CD4-positive, alpha-beta memory T cell (primary cell): Measurements from ENCODE around the gene NXPH2. TPM values are rescaled to one million over a fixed set of nuclear protein-coding genes. Genes with fewer than 3 reads are reported as not detected.

ENCODE experiments used
- CTCF ChIA-PET: fragments of 350-600 bp; sonication (Branson Sonifier 250); formaldehyde crosslinking; loops from one replicate; lab custom pipeline; 2021; ENCODE audit warnings: inconsistent platforms; ENCODE audit not compliant: partially characterized antibody; lab: Charles Lee
- POLR2A ChIA-PET: fragments of 350-600 bp; sonication (Branson Sonifier 250); formaldehyde crosslinking; loops from one replicate; lab custom pipeline; 2021; ENCODE audit not compliant: partially characterized antibody; lab: Charles Lee
- DNase-seq, 5 donors: peaks; one replicate each; pipeline versions ENCODE4 v3.0.0 to v3.0.0-alpha.2; 2020 to 2022; ENCODE audit warnings: mixed read lengths in 1 of 5
- H3K27ac ChIP-seq: one replicate; pipeline ENCODE4 v1.7.0; 2013; ENCODE audit warnings: low read depth, low read length
- H3K27me3 ChIP-seq: 2 replicates; pipeline ENCODE4 v1.7.0; 2013; ENCODE audit warnings: mild to moderate bottlenecking, low read length, moderate library complexity; ENCODE audit not compliant: insufficient read depth
- H3K36me3 ChIP-seq: 2 replicates; pipeline ENCODE4 v1.7.0; 2013; ENCODE audit warnings: mild to moderate bottlenecking, low read length, moderate library complexity; ENCODE audit not compliant: insufficient read depth
- H3K4me1 ChIP-seq: 2 replicates; pipeline ENCODE4 v1.7.0; 2013; ENCODE audit warnings: mild to moderate bottlenecking, low read length, moderate library complexity; ENCODE audit not compliant: insufficient read depth
- H3K4me3 ChIP-seq, 2 donors: one replicate each; pipeline ENCODE4 v1.7.0; 2013; ENCODE audit warnings: low read length in 2 of 2, mild to moderate bottlenecking in 1 of 2
- H3K9me3 ChIP-seq, 2 donors: one replicate each; pipeline ENCODE4 v1.7.0; 2013; ENCODE audit warnings: low read length in 2 of 2, control low read depth in 1 of 2; ENCODE audit not compliant: control insufficient read depth in 1 of 2
- H3K27ac Mint-ChIP-seq, 7 donors: one replicate each; pipeline ENCODE4 v1.8.0; 2020 to 2021; ENCODE audit warnings: mixed read lengths in 7 of 7, mild to moderate bottlenecking in 6 of 7, inconsistent platforms in 3 of 7, moderate library complexity in 3 of 7
- H3K27me3 Mint-ChIP-seq, 2 donors: one replicate each; pipeline ENCODE4 v1.8.0; 2020 to 2021; ENCODE audit warnings: mixed read lengths in 2 of 2
- H3K36me3 Mint-ChIP-seq, 2 donors: one replicate each; pipeline ENCODE4 v1.8.0; 2020 to 2021; ENCODE audit warnings: mixed read lengths in 2 of 2, inconsistent platforms in 1 of 2, mild to moderate bottlenecking in 1 of 2
- H3K4me1 Mint-ChIP-seq, 4 donors: one replicate each; pipeline ENCODE4 v1.8.0; 2020 to 2021; ENCODE audit warnings: mixed read lengths in 4 of 4, mild to moderate bottlenecking in 1 of 4
- H3K4me3 Mint-ChIP-seq, 8 donors: one replicate each; pipeline ENCODE4 v1.8.0; 2020 to 2021; ENCODE audit warnings: mixed read lengths in 8 of 8, mild to moderate bottlenecking in 7 of 8, moderate library complexity in 6 of 8, inconsistent platforms in 3 of 8
- H3K9me3 Mint-ChIP-seq, 8 donors: one replicate each; pipeline ENCODE4 v1.8.0; 2020 to 2021; ENCODE audit warnings: mixed read lengths in 8 of 8, mild to moderate bottlenecking in 5 of 8, inconsistent platforms in 3 of 8, moderate library complexity in 1 of 8
- intact Hi-C: fragments of 100-400 bp; cut with micrococcal nuclease; formaldehyde crosslinking; loops from one replicate; pipeline ENCODE4 v1.15.1; 2023
- polyA plus RNA-seq, 2 donors: library from polyadenylated mRNA; unstranded; fragments of 300-500 nt; fragmentation: Illumina TruSeq; gene quantifications; one replicate each; pipeline ENCODE4 v1.2.3, GENCODE V29; 2021
- total RNA-seq, 2 experiments: library from RNA; stranded (reverse); gene quantifications; one replicate each; pipeline ENCODE4 v1.2.3, GENCODE V29; 2021

NXPH2 gene
- total and polyA plus RNA-seq, 4 experiments from 2014 or later: not detected

DNA sequence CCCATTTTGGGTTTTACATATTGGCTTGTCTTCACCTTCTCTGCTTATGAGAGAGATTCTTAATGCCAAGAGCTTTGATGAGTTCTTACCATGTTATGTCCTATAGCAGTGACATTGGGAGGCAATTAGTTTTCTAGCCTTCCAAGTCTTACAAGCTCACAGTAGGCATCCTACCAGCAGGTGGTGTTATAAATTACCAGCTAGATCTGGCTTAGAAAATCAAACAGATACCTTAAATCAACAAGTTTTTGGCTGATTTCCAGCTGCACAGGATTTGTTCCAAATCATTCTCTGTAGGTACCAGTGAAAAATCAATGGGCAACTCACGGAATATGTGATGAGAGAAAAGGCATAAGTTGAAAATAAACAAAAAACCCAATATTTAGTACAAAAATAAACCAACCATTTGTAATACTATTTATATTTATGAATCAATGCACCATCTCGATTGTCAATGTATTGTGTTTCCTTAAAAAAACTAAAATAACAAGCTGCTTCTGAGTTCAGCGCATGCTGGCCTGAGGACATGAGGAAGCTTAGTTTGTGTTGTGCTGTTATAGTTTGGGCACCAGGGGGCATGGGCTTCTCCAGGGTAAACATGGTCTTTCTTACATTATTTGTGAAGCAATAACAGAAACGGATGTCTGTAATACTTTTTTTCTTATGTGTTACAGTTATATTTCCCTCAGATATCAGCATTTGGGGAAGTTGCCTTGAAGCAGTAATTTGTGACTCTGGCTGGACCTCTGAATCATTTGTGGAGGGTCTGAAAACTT is 34.1 kb upstream of the NXPH2 start:
- DNase-seq: no peak
- Mint-ChIP-seq H3K27me3 (peaks cover 5 to 7% of the 10 kb centered on the region in 2 donors), H3K36me3 (no peaks in the 10 kb centered on the region), H3K4me1 (no peaks in the 10 kb centered on the region), H3K4me3 (no peak overlapping the region), H3K9me3 (no peaks in the 10 kb centered on the region), H3K27ac (no peak overlapping the region)
- Histone ChIP-seq H3K36me3 (no peaks in the 10 kb centered on the region), H3K9me3 (no peaks in the 10 kb centered on the region), H3K27ac (no peak overlapping the region), H3K27me3 (peaks cover 3% of the 10 kb centered on the region), H3K4me3 (no peak overlapping the region), H3K4me1 (no peaks in the 10 kb centered on the region)
- intact Hi-C loops: no loop called here
- POLR2A ChIA-PET: no interaction called here
- CTCF ChIA-PET: interaction anchor here (1.1 kb wide), 1 partner anchor 12 kb away, joined by 3 read pairs; no protein-coding TSS in a partner anchor

DNA sequence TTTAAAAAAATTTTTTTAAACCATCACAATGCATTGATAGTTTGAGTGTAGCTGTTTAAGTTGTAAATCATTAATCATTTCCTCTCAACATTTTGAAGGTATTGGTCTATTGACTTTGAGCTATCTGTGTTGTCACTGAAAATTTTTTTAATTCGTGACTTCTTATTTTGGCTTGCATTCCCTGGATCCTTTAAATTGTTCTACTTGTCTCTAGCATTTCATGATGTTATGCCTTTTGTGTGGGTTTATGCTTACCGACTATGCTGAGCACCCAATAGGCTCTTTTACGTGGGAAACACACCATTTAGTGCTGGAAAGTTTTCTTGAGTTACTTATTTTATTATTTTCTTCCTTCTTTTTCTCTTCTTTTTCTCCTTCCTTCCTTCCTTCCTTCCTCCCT is 31.2 kb upstream of the NXPH2 start:
- Mint-ChIP-seq H3K27me3 (peaks cover 3 to 5% of the 10 kb centered on the region in 2 donors), H3K27ac (no peak overlapping the region), H3K36me3 (no peaks in the 10 kb centered on the region), H3K4me1 (no peaks in the 10 kb centered on the region), H3K9me3 (no peaks in the 10 kb centered on the region), H3K4me3 (no peak overlapping the region)
- Histone ChIP-seq H3K27me3 (peaks cover 3% of the 10 kb centered on the region), H3K36me3 (no peaks in the 10 kb centered on the region), H3K27ac (no peak overlapping the region), H3K4me3 (no peak overlapping the region), H3K4me1 (no peaks in the 10 kb centered on the region), H3K9me3 (no peaks in the 10 kb centered on the region)
- intact Hi-C loops: no loop called here
- DNase-seq: no peak
- CTCF ChIA-PET: interaction anchor here (1.6 to 2.1 kb wide), 2 partner anchors 15 kb away, joined by 5 to 7 read pairs; no protein-coding TSS in a partner anchor
- POLR2A ChIA-PET: no interaction called here

DNA sequence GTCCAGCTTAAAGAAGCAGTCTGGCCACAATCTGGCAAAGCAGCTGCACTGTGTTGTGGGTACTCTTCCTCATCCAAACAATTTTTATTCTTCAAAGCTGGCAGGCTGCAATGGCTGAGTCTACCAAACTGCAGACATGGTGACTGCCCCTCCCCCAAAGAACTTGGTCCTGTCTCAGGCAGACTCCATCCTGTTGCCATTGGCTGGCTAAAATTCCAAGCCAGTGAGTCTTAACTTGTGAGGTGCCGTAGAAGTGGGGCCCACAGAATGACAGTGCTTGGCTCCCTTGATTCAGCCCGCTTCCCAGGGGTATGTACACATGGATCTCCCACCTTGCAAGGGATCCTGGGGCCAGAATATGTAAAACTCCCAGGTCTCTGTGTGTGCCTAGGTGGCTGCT is 14.5 kb upstream of the NXPH2 start:
- no peaks in the 10 kb centered on the region for H3K4me1 Mint-ChIP-seq
- POLR2A ChIA-PET: no interaction called here
- Histone ChIP-seq H3K4me1 (no peaks in the 10 kb centered on the region), H3K9me3 (no peaks in the 10 kb centered on the region), H3K4me3 (no peak overlapping the region), H3K36me3 (no peaks in the 10 kb centered on the region), H3K27ac (no peak overlapping the region), H3K27me3 (no peaks in the 10 kb centered on the region)
- no peak overlapping the region for H3K27ac Mint-ChIP-seq
- H3K4me3 Mint-ChIP-seq: no peak overlapping the region
- no peak for DNase-seq
- intact Hi-C loops: no loop called here
- peaks cover 0 to 5% (median 0%) of the 10 kb centered on the region in 8 donors for H3K9me3 Mint-ChIP-seq
- CTCF ChIA-PET: no interaction called here
- peaks cover 4 to 7% of the 10 kb centered on the region in 2 donors for H3K27me3 Mint-ChIP-seq
- H3K36me3 Mint-ChIP-seq: no peaks in the 10 kb centered on the region

DNA sequence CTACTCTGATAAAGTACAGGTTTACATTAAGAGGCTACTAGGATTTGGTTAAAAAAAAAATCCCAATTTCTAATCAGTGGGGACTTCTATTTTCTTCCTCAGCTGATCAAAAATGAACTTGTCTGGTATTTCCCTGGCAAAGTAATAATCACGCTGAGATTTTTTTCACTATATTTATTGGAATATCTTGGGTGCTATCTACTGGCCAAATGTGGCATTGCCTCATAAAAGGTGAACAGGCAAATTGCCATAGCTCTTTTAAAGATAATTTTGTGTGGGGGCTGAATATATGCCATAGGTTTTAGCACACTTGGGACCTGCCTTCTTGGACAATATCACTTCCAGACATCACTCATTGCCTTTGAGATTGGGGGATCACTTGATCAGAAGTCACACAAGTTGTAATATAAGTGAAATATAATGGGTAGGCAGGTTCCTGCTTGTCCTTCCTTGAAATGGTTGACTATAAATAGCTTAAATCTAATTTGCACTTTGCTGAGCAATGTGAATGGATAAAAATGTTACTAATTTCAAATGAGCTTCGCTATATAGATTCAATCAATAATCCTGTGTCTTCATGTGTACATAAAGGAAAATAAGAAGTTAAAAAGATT is 7.0 kb upstream of the NXPH2 start:
- Histone ChIP-seq H3K27ac (no peak overlapping the region), H3K4me1 (no peaks in the 10 kb centered on the region), H3K9me3 (no peaks in the 10 kb centered on the region), H3K4me3 (no peak overlapping the region), H3K27me3 (no peaks in the 10 kb centered on the region), H3K36me3 (no peaks in the 10 kb centered on the region)
- Mint-ChIP-seq H3K9me3 (no peaks in the 10 kb centered on the region), H3K36me3 (no peaks in the 10 kb centered on the region), H3K4me1 (no peaks in the 10 kb centered on the region), H3K4me3 (no peak overlapping the region), H3K27ac (no peak overlapping the region), H3K27me3 (peaks cover 5 to 7% of the 10 kb centered on the region in 2 donors)
- CTCF ChIA-PET: interaction anchor here (1.3 to 1.4 kb wide), 2 partner anchors 312 to 921 kb away, joined by 3 to 7 read pairs; no protein-coding TSS in a partner anchor
- POLR2A ChIA-PET: no interaction called here
- peak in 3 of 5 donors; percentile 0 to 14 (median 5) for DNase-seq
- intact Hi-C loops: loop anchor here (2.0 kb wide), 1 partner anchor 840 kb away; no protein-coding TSS in a partner anchor

DNA sequence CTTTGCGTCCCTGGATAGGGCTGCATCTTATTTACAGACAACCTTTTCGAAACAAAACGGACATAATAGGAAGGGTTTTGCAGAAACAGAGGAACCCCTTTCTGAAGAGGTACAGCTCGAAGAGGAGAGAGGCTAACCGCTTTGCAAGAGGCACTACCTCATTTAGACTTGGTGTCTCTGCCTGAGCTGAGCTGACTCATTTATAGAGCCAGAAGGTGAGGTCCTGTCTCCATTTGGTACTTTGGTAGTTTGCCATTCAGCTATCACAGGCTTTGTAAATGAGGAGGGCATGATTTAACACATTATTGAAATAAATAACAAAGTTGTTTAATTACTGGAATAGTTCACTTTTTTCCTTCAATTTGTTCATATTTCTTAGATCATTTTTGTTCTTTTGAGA is 2.2 kb upstream of the NXPH2 start:
- intact Hi-C loops: no loop called here
- peaks cover 0 to 2% (median 0%) of the 10 kb centered on the region in 8 donors for H3K9me3 Mint-ChIP-seq
- ChIA-PET CTCF (no interaction called here), POLR2A (no interaction called here)
- no peak for DNase-seq
- Histone ChIP-seq H3K27me3 (peaks cover 7% of the 10 kb centered on the region), H3K9me3 (no peaks in the 10 kb centered on the region), H3K4me1 (no peaks in the 10 kb centered on the region), H3K4me3 (no peak overlapping the region), H3K36me3 (no peaks in the 10 kb centered on the region), H3K27ac (no peak overlapping the region)
- H3K36me3 Mint-ChIP-seq: no peaks in the 10 kb centered on the region
- H3K27ac Mint-ChIP-seq: no peak overlapping the region
- H3K4me1 Mint-ChIP-seq: peaks cover 0 to 3% (median 1%) of the 10 kb centered on the region in 4 donors
- peaks cover 18 to 31% of the 10 kb centered on the region in 2 donors for H3K27me3 Mint-ChIP-seq
- H3K4me3 Mint-ChIP-seq: no peak overlapping the region

DNA sequence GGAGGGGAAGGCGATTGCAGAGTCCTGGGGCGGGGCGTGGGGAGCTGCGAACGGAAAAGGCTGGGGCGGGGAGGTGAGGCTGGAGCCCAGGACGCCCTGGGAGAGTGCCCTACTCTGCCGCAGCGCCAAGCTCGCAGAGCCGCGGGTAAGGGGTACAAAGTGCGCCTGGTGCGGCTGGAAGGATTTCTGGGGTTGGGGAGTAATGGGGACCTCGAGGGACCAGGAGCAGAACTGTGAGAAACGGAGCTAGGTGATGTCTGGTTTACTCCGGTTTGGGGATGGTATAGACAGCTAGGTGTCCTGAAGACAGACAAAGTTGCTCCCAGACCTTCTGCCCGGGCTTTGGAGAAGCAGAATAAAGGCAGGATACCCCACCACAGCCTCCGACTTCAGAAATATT is 718 bp upstream of the NXPH2 start:
- Histone ChIP-seq H3K9me3 (no peaks in the 10 kb centered on the region), H3K27me3 (peaks cover 7% of the 10 kb centered on the region), H3K27ac (no peak overlapping the region), H3K36me3 (no peaks in the 10 kb centered on the region), H3K4me3 (no peak overlapping the region), H3K4me1 (no peaks in the 10 kb centered on the region)
- Mint-ChIP-seq H3K27me3 (peaks cover 18 to 33% of the 10 kb centered on the region in 2 donors), H3K36me3 (no peaks in the 10 kb centered on the region), H3K4me1 (peaks cover 0 to 3% (median 1%) of the 10 kb centered on the region in 4 donors), H3K9me3 (peaks cover 0 to 2% (median 0%) of the 10 kb centered on the region in 8 donors), H3K27ac (no peak overlapping the region), H3K4me3 (no peak overlapping the region)
- ChIA-PET CTCF (no interaction called here), POLR2A (no interaction called here)
- DNase-seq: no peak
- intact Hi-C loops: no loop called here

DNA sequence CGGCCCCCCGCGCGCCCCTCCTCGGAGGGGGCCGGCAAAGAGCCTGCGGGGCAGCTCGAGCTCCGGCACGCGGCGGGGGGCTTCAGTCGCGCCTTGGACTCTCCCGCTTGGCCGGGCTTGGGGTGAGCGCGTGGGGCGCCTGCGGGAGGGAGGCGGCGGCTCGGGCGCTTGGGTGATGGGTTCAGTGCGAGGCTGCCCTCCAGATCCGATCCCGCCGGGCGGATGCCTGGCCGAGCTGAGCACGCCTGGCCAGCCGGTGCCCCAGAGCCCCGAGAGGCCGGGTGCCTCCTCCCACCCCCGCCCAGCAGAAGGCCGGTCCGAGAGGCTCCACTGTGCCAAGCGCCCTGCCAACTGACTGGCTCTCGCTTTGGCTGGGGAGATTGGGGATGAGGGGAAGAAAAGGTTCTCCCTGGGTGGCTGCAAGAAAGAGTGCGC is 273 bp upstream of the NXPH2 start:
- CTCF ChIA-PET: no interaction called here
- H3K27me3 ChIP-seq: peaks cover 7% of the 10 kb centered on the region
- intact Hi-C loops: no loop called here
- Mint-ChIP-seq H3K4me3 (no peak overlapping the region), H3K27ac (no peak overlapping the region), H3K4me1 (peaks cover 0 to 3% (median 1%) of the 10 kb centered on the region in 4 donors), H3K27me3 (peaks cover 18 to 33% of the 10 kb centered on the region in 2 donors), H3K9me3 (peaks cover 0 to 2% (median 0%) of the 10 kb centered on the region in 8 donors), H3K36me3 (no peaks in the 10 kb centered on the region)
- no peaks in the 10 kb centered on the region for H3K4me1 ChIP-seq
- POLR2A ChIA-PET: no interaction called here
- no peak overlapping the region for H3K27ac ChIP-seq
- H3K36me3 ChIP-seq: no peaks in the 10 kb centered on the region
- H3K4me3 ChIP-seq: no peak overlapping the region
- no peaks in the 10 kb centered on the region for H3K9me3 ChIP-seq
- DNase-seq: no peak
